22Rv1 (cell line): ENCODE data around the gene PDXK.

Experiments used
- CTCF ChIP-seq: fragments of 450-650 bp; IDR thresholded peaks from 2 replicates; pipeline ENCODE4 v1.5.1; 2017; ENCODE audit warnings: mild to moderate bottlenecking
- ZFX ChIP-seq: fragments of 450-650 bp; IDR thresholded peaks from 2 replicates; pipeline ENCODE4 v1.6.1; 2017; ENCODE audit warnings: antibody characterized with exemption, borderline replicate concordance

- no peak for TF ChIP-seq CTCF
- no peak for TF ChIP-seq ZFX
Measured at GRCh38 chr21:43748622-43749021, 29.7 kb downstream of the PDXK start.
